ENCODE results near the gene CZIB. TPM values are rescaled to one million over a fixed set of nuclear protein-coding genes. Genes with fewer than 3 reads are reported as not detected.
"Not testable (repeated sequence)": the region's sequence is repeated elsewhere in the genome, so short reads cannot be mapped to it uniquely, and the experiment has no call there.

Gene CZIB
- total RNA-seq, 1 experiment from 2014 or later: 50.3 TPM

GRCh38 chr1:53185955-53186297 is 34.5 kb downstream of the CZIB start:
- H3K27me3 ChIP-seq (ENCODE audit: insufficient read depth, low read depth); BruUV-seq (replicated peaks); H3K4me2 ChIP-seq; H3K36me3 ChIP-seq (ENCODE audit: low read depth); DNase-seq; H3K79me2 ChIP-seq (ENCODE audit: low read depth); H3K27ac ChIP-seq; H4K20me1 ChIP-seq (ENCODE audit: insufficient read depth); H3K9me3 ChIP-seq (ENCODE audit: insufficient read depth, low read depth); POLR2A ChIA-PET (ENCODE audit: unreplicated experiment); H3K4me1 ChIP-seq (replicated peaks; ENCODE audit: insufficient read depth); H3K4me3 ChIP-seq; H3F3A ChIP-seq (ENCODE audit: insufficient read depth, low read depth); H3K9me2 ChIP-seq (ENCODE audit: insufficient read depth); H2AFZ ChIP-seq: not testable (repeated sequence)
- CTCF ChIA-PET: interaction anchor here (0.6 to 1.8 kb wide), 4 partner anchors 10 to 490 kb away, joined by 3 to 6 read pairs (median 4); no protein-coding TSS in a partner anchor
- intact Hi-C loops (cut with micrococcal nuclease; ENCODE audit: unreplicated experiment): loop anchor here (1.0 to 10.0 kb wide), 3 partner anchors 281 to 485 kb away; partner anchors contain the start of gene ZYG11A
- peak; percentile 21 for TF ChIP-seq CTCF (conservative IDR thresholded peaks at IDR 0.05)

- intact Hi-C loops (cut with micrococcal nuclease; ENCODE audit: unreplicated experiment): loop anchor here (5.0 to 10.0 kb wide), 2 partner anchors 136 to 339 kb away; partner anchors contain the start of gene ZYG11A
- Histone ChIP-seq H3K79me2 (ENCODE audit: low read depth) (no peaks in the 10 kb centered on the region), H3K4me2 (no peak overlapping the region), H3K9me2 (ENCODE audit: insufficient read depth) (no peaks in the 10 kb centered on the region), H3K27ac (no peak overlapping the region), H3K4me1 (replicated peaks; ENCODE audit: insufficient read depth) (peaks cover 3% of the 10 kb centered on the region), H2AFZ (no peak overlapping the region), H3K36me3 (ENCODE audit: low read depth) (no peaks in the 10 kb centered on the region), H4K20me1 (ENCODE audit: insufficient read depth) (no peaks in the 10 kb centered on the region), H3K9me3 (ENCODE audit: insufficient read depth, low read depth) (no peaks in the 10 kb centered on the region), H3K27me3 (ENCODE audit: insufficient read depth, low read depth) (no peaks in the 10 kb centered on the region), H3F3A (ENCODE audit: insufficient read depth, low read depth) (no peaks in the 10 kb centered on the region), H3K4me3 (no peak overlapping the region)
- no TSS peak for BruUV-seq (replicated peaks)
- no peak for DNase-seq
- CTCF ChIA-PET: no interaction called here
- POLR2A ChIA-PET (ENCODE audit: unreplicated experiment): no interaction called here
- TF ChIP-seq EZH2 (IDR thresholded peaks at IDR 0.05; ENCODE audit: low read depth): no peak
- no peak for TF ChIP-seq CTCF (conservative IDR thresholded peaks at IDR 0.05)
Measured at GRCh38 chr1:53183095-53183990, 37.1 kb downstream of the CZIB start.

- Histone ChIP-seq H3K4me3 (no peak overlapping the region), H3K4me1 (replicated peaks; ENCODE audit: insufficient read depth) (peaks cover 3% of the 10 kb centered on the region; the same call in 1 of the 2 replicates), H3K9me3 (ENCODE audit: insufficient read depth, low read depth) (no peaks in the 10 kb centered on the region), H4K20me1 (ENCODE audit: insufficient read depth) (no peaks in the 10 kb centered on the region), H3F3A (ENCODE audit: insufficient read depth, low read depth) (no peaks in the 10 kb centered on the region), H3K36me3 (ENCODE audit: low read depth) (no peaks in the 10 kb centered on the region), H3K4me2 (no peak overlapping the region), H3K27me3 (ENCODE audit: insufficient read depth, low read depth) (no peaks in the 10 kb centered on the region), H3K27ac (no peak overlapping the region), H3K79me2 (ENCODE audit: low read depth) (no peaks in the 10 kb centered on the region), H3K9me2 (ENCODE audit: insufficient read depth) (no peaks in the 10 kb centered on the region), H2AFZ (no peak overlapping the region)
- BruUV-seq (replicated peaks): no TSS peak
- intact Hi-C loops (cut with micrococcal nuclease; ENCODE audit: unreplicated experiment): loop anchor here (5.0 to 10.0 kb wide), 2 partner anchors 135 to 338 kb away; partner anchors contain the start of gene ZYG11A
- TF ChIP-seq EZH2 (IDR thresholded peaks at IDR 0.05; ENCODE audit: low read depth) (no peak), CTCF (conservative IDR thresholded peaks at IDR 0.05) (no peak)
- ChIA-PET CTCF (no interaction called here), POLR2A (ENCODE audit: unreplicated experiment) (no interaction called here)
- no peak for DNase-seq
Measured at GRCh38 chr1:53182716-53183094, 37.7 kb downstream of the CZIB start.

All from PC-9 (cell line).